Stromal cell of bone marrow (primary cell): ENCODE results near the gene CENPB.
"Not testable (repeated sequence)": the region's sequence is repeated elsewhere in the genome, so short reads cannot be mapped to it uniquely, and the experiment has no call there.

ENCODE experiments used
- DNase-seq: peaks from one replicate; pipeline ENCODE4 v3.0.0-alpha.2; 2012; ENCODE audit warnings: low read depth

Gene CENPB

GRCh38 chr20:3786665-3787323, at the start of gene CENPB:
TSS of gene CENPB (minus strand) at chr20:3786740. CDS start at chr20:3786483, 257 bp downstream.
- peak; percentile 73 for DNase-seq

DNA sequence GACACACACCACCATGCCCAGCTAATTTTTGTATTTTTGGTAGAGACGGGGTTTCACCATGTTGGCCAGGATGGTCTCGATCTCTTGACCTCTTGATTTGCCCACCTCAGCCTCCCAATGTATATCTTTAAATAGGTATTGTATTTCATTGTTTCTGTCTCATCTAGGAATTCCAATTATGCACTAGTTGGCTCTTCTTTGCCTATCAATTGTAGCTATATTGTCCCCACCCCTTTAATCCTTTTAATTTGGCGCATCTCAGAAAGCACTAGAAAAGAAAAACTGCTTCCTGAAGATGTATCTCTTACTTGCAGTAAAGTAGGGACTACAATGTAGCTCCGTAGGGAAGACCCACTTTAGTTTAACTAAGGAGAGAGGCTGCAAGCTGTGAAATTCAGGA, 49.6 kb upstream of the CENPB start:
- no peak for DNase-seq

DNA sequence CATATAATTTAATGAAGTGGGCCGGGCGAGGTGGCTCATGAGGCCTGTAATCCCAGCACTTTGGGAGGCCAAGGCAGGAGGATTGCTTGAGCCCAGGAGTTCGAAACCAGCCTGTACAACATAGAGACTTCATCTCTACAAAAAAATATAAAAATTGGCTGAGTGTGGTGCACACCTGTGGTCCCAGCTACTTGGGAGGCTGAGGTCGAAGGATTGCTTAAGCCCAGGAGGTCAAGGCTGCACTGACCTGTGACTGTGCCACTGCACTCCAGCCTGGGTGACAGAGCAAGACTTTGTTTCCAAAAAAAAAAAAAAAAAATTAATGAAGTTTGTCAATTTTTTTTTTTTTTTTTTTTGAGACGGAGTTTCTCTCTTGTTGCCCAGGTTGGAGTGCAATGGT, 43.4 kb upstream of the CENPB start:
- DNase-seq, result not testable (repeated sequence)

DNA sequence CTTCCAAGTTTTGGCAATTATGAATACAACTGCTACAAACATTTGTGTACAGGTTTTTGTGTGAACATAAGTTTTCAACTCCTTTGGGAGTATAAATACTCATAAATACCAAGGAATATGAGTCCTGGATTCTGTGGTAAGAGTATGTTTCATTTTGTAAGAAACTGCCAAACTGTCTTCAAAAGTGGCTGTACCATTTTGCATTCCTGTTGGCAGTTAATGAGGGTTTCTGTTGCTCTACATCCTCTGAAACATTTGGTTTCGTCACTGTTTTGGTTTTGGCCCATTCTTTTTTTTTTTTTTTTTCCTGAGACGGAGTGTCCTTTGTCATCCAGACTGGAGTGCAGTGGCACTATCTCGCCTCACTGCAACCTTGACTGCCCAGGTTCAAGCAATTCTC, 42.3 kb upstream of the CENPB start:
- DNase-seq, result peak; percentile 24

DNA sequence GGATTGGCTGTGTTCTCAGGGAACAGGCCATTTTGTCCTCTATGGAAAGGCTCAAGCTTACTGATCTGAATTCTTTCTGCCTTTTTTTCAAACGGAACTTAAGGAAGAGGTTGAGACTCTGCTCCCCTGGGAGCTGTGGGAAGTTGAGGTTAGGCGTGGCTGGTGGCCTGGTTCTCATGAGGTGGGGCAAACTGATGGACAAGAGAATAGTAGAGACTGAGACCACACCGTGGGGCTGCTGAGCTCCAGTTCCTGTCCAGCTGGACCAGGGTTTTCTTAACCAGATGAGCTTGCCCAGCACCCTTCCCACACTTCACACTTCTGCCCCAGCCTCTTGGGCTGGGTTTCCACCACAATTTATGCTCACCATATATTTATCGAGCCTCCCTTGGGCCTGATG, 39.9 kb upstream of the CENPB start:
- DNase-seq, result no peak

DNA sequence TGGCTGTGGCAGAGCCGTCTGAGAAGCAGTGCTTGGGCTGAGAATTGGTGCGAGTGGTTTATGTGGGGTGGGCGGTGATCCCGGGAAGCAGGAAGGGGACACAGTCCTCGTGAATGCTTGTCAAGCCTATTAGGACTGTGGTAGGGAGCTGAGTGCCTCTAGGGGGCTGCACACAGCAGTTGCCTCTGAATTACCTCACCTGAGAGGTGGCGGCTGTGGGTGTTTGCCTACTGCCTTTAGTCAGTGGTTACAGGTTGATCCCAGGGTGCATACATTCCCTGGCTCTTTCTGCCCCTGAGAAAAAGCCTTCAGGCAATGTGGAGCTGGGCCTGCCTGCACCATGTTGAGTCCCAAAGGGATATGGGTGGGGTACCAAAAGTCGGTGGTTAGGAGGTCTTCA, 39.0 kb upstream of the CENPB start:
- no peak for DNase-seq

DNA sequence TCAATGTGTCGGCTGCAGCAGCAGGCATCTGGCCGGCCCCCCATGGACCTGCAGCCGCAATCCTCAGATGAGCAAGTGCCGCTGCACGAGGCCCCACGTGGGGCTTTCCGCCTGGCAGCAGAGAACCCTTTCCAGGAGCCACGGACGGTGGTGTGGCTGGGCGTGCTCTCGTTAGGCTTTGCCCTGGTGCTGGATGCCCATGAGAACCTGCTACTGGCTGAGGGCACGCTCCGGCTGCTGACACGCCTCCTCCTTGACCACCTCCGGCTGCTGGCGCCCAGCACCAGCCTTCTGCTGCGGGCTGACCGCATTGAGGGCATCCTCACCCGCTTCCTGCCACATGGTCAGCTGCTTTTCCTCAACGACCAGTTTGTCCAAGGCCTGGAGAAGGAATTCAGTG, 37.3 kb upstream of the CENPB start:
- DNase-seq, result no peak

GRCh38 chr20:3821996-3822395, 35.5 kb upstream of the CENPB start:
- no peak for DNase-seq

DNA sequence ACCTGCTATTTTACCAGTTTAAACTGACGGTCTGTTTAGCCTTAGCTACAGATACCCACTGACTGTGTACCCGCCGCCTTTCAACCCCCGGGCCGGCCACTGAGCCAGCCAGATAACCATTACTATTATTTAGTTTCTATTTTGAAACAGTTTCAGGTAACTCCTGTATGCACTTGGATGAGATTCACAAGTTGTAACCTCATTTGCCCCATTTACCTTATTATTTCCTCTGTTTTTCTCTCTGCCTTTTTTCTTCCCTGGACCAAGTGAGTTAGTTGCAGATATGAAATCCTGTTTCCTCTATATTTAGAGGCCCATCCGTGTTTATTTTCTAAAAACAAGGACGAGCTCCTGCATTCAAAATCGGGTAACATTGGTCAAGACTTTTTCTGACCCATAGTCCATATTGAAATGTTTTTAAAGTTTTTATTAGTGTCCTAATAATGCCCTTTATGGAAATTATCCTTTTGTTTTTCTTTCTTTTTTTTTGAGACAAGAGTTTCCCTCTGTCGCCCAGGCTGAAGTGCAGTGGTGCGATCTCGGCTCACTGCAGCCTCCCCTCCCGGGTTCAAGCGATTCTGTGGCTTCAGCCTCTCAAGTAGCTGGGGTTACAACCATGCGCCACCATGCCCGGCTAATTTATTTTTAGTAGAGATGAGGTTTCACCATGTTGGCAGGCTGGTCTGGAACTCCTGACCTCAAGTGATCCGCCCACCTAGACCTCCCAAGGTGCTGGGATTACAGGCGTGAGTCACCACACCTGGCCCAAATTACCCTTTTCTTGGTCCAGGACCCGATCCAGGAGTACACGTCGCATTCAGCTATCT, 34.6 kb upstream of the CENPB start:
- DNase-seq, result no peak

DNA sequence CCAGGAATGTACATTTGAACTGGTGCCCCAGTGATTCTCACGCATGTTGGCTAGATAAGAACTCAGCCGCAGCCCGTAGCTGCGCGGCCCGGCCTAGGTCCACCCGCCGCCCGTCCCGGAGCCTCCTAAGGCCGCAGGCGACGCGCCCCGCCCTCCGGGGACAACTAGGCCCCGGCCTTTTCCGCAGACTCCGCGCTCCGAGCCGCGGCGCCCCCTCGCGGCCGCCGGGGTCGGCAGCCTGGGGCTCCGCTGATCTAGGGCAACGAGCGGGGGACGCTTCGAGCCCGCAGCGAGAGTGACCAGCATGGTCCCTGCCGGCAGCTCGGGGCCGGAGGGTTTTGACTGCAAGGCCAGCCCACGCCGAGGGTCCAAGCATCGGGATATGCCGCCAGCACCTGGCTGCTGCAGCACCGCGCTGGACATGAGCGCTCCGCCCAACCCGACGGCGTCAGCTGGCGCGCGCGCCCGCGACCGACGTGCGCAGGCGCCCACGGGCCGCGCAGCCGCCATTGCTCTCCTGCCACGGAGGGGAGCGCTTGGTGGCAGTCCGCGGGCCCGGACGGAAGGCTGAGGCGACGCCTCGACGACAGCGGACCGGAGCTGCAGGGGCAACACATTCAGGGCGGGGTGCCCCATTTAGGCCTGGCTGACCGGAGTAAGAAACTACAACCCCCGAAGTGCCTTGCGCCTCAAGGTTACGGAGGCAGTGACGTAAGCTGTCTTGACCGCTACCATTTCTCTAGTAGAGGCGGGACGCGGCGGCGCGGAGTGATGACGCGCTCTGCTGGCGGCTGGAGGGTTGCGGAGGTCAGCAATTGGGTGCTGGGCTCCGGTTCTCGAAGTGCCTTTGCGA, 33.7 kb upstream of the CENPB start, which contains the start of gene AP5S1:
Gene AP5S1 (plus strand): TSS at position 500 of the 853 bp plus-strand sequence. CDS start 1,571 bp downstream, outside the sequence.
- peak; percentile 90 for DNase-seq

DNA sequence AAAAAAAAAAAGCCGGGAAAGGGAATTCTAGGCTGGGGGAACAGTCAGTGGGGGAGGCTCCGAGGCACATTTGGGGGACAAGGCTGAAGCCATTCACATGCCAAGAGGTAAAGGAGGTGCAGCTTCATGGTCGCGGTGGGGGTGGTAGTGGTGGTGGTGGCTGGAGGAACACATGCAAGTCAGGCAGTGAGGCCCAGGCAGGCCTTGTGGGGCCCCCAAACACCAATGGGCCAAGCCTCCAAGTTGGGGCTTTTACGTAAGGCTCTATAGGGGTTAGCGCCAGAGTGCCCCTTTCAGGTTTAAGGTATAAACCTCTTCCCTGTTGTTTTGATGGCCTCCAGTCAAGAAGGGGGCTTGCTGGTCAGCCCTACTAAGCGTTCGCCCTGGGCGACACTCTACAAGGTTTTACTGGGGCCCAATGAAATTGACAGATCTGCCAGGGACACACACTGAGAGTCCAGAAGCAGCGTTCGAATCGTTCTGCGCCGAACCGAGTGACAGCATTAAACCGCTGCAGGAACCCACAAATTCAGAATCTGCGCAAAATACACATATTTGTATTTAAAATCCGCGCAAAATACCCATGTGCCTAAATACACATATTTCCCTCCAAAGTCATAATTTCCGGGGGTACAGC, 33.0 kb upstream of the CENPB start:
- DNase-seq, result no peak

- peak; percentile 57 for DNase-seq
These were observed 31.9 kb upstream of the CENPB start for GRCh38 chr20:3818155-3819151.

GRCh38 chr20:3815703-3816315, 29.3 kb upstream of the CENPB start:
- DNase-seq, result no peak

DNA sequence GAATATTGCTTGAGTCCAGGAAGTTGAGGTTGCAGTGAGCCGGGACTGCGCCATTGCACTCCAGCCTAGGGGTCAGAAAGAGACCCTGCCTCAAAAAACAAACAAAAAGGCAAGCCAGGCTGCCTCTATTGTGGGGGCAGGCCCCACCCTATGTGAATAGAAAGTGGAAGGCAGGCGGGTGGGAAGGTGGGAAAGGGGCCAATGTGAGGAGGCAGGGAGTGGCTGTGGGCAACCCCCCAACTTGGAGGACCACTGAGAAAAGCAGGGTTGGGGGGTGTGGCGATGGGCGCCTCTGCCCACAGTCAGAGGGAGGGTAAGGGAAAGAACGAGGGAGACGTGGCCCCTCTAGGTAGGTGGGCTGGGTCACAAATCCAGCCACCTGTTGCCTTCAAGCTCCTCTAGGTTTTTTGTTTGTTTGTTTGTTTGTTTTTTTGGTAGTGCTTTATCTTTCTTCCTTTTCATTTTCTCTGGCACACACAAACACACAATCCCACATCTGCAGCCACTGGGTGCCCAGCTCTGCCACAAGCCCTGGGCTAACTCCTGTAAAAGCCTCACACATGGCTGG, 28.5 kb upstream of the CENPB start:
- DNase-seq, result no peak

DNA sequence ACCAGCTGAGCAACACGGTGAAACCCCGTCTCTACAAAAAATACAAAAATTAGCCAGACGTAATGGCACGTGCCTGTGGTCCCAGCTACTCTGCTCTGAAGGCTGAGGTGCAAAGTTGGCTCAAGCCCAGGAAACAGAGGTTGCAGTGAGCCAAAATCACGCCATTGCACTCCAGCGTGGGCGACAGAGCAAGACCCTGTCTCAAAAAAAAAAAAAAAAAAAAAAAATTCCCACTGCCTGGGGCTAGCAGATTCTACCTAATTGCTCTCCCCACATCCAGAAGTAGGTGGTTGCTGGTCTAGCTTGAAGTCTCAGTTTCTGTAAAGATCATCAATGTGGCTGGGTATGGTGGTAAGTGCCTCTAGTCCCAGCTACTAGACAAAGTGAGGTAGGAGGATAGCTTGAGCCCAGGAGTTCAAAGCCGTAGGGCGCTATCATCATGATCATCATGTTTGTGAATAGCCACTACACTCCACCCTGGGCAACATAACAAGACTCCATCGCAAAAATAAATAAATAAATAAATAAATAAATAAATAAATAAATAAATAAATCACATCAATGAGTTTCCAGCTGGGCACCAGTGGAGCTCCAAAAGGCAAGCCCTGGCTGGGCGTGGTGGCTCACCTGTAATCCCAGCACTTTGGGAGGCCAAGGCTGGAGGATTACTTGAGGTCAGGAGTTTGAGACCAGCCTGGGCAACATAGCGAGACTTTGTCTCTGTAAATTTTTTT, 27.5 kb upstream of the CENPB start:
- DNase-seq, result no peak

GRCh38 chr20:3812975-3813847, 26.7 kb upstream of the CENPB start:
- DNase-seq, result no peak

- no peak for DNase-seq
These were observed 25.7 kb upstream of the CENPB start for GRCh38 chr20:3812259-3812681.
